Colonic mucosa (tissue), 4 donors: ENCODE data around the gene WDR90. TPM values are rescaled to one million over a fixed set of nuclear protein-coding genes. Genes with fewer than 3 reads are reported as not detected.

Source experiments
- DNase-seq: peaks from one replicate; pipeline ENCODE4 v3.0.0-alpha.2; 2020
- H3K27ac ChIP-seq: fragments of 200-600 bp; one replicate; pipeline ENCODE4 v1.8.0; 2021
- H3K27me3 ChIP-seq: fragments of 200-600 bp; one replicate; pipeline ENCODE4 v1.8.0; 2021
- H3K36me3 ChIP-seq: fragments of 200-600 bp; one replicate; pipeline ENCODE4 v1.8.0; 2021
- H3K4me1 ChIP-seq: fragments of 200-600 bp; one replicate; pipeline ENCODE4 v1.8.0; 2021; ENCODE audit warnings: mild to moderate bottlenecking
- H3K4me3 ChIP-seq: fragments of 200-600 bp; one replicate; pipeline ENCODE4 v1.8.0; 2021
- H3K9ac ChIP-seq, 2 donors: one replicate each; pipeline ENCODE4 v1.7.0; 2013; ENCODE audit warnings: control low read depth in 2 of 2, low read depth in 2 of 2, low read length in 2 of 2
- H3K9me3 ChIP-seq: fragments of 200-600 bp; one replicate; pipeline ENCODE4 v1.8.0; 2021
- CTCF ChIP-seq: fragments of 200-600 bp; IDR thresholded peaks from one replicate; pipeline ENCODE4 v1.8.0; 2022; ENCODE audit warnings: antibody characterized with exemption, mild to moderate bottlenecking
- intact Hi-C: fragments of 100-400 bp; cut with DNase I; formaldehyde crosslinking; loops from one replicate; pipeline ENCODE4 v1.14.1; 2022
- total RNA-seq, 2 donors: library from RNA; stranded (reverse); fragmentation: NEBNext Ultra II Directional in 1 of 2; extraction: Animal tissue kit (Norgen Biotek cat#: 25700) in 1 of 2; gene quantifications; one replicate each; pipeline ENCODE4 v1.2.1, GENCODE V29; 2021
- donor health status: healthy.
- donor health status: DM: no; HTN: no; CAD: no.
- donor health status: DM: no; HTN: no; CAD: no.

WDR90 gene
- total RNA-seq, 2 donors from 2014 or later: 25.1 to 122 TPM

- Histone ChIP-seq H3K27me3 (no peaks in the 10 kb centered on the region), H3K4me1 (peaks cover 6% of the 10 kb centered on the region), H3K9ac (no peak overlapping the region), H3K4me3 (no peak overlapping the region), H3K9me3 (no peaks in the 10 kb centered on the region), H3K27ac (no peak overlapping the region), H3K36me3 (peaks cover 5% of the 10 kb centered on the region)
- intact Hi-C loops: no loop called here
- TF ChIP-seq CTCF: no peak
- DNase-seq: peak; percentile 37
These were observed 21.5 kb upstream of the WDR90 start for GRCh38 chr16:627454-628239.

- no peak overlapping the region for H3K4me3 ChIP-seq
- peaks cover 6% of the 10 kb centered on the region for H3K4me1 ChIP-seq
- no peak overlapping the region for H3K27ac ChIP-seq
- intact Hi-C loops: no loop called here
- no peaks in the 10 kb centered on the region for H3K27me3 ChIP-seq
- DNase-seq: no peak
- no peak overlapping the region for H3K9ac ChIP-seq
- no peak for TF ChIP-seq CTCF
- no peaks in the 10 kb centered on the region for H3K9me3 ChIP-seq
- peaks cover 5% of the 10 kb centered on the region for H3K36me3 ChIP-seq
These were observed 20.7 kb upstream of the WDR90 start for GRCh38 chr16:628321-629061.

- no peak for TF ChIP-seq CTCF
- H3K9ac ChIP-seq: no peak overlapping the region
- H3K36me3 ChIP-seq: peaks cover 5% of the 10 kb centered on the region
- H3K27me3 ChIP-seq: no peaks in the 10 kb centered on the region
- intact Hi-C loops: no loop called here
- no peak overlapping the region for H3K27ac ChIP-seq
- no peaks in the 10 kb centered on the region for H3K9me3 ChIP-seq
- peak; percentile 18 for DNase-seq
- no peak overlapping the region for H3K4me3 ChIP-seq
- H3K4me1 ChIP-seq: peaks cover 6% of the 10 kb centered on the region
These were observed 19.9 kb upstream of the WDR90 start for GRCh38 chr16:629185-629832.

- peaks cover 5% of the 10 kb centered on the region for H3K36me3 ChIP-seq
- H3K9me3 ChIP-seq: no peaks in the 10 kb centered on the region
- no peak for TF ChIP-seq CTCF
These were observed 19.3 kb upstream of the WDR90 start for GRCh38 chr16:629833-630248.

GRCh38 chr16:630249-630814 is 18.8 kb upstream of the WDR90 start:
- Histone ChIP-seq H3K4me1 (peaks cover 11% of the 10 kb centered on the region), H3K27me3 (no peaks in the 10 kb centered on the region), H3K36me3 (peaks cover 5% of the 10 kb centered on the region), H3K27ac (no peak overlapping the region), H3K9ac (no peak overlapping the region), H3K4me3 (no peak overlapping the region), H3K9me3 (no peaks in the 10 kb centered on the region)
- no peak for DNase-seq
- intact Hi-C loops: no loop called here
- TF ChIP-seq CTCF: no peak

More at GRCh38 chr16:629833-630248, 19.3 kb upstream of the WDR90 start:
- Histone ChIP-seq H3K4me3 (no peak overlapping the region), H3K27me3 (no peaks in the 10 kb centered on the region), H3K4me1 (peaks cover 6% of the 10 kb centered on the region), H3K9ac (no peak overlapping the region), H3K27ac (no peak overlapping the region)
- intact Hi-C loops: no loop called here
- no peak for DNase-seq
